H1 (cell line): ENCODE data around the gene ITPKA. TPM values are rescaled to one million over a fixed set of nuclear protein-coding genes. Genes with fewer than 3 reads are reported as not detected.

Source experiments
- CBX8 ChIP-seq: fragments of 300-800, 300-1000 bp; sonication (generic); IDR thresholded peaks from 2 replicates; pipeline ENCODE4 v1.7.1; 2016; ENCODE audit warnings: low read depth, low read length, borderline replicate concordance
- SIX5 ChIP-seq: IDR thresholded peaks from 2 replicates; pipeline ENCODE4 v1.6.1; 2011; ENCODE audit warnings: mild to moderate bottlenecking, low read depth, low read length
- polyA plus RNA-seq, 7 experiments: library from polyadenylated mRNA; depleted of rRNA in 3 of 7; stranded (reverse) in 5 of 7; unstranded in 2 of 7; fragments of >200 nt in 5 of 7; fragments of 200-250 nt in 2 of 7; gene quantifications; 1 replicate in 5 of 7; 2 replicates in 1 of 7; 4 replicates in 1 of 7; pipeline versions ENCODE4 v1.2.1 to v1.2.3, GENCODE V29; 2011 to 2013; ENCODE audit warnings: missing spikeins in 2 of 7, mixed read lengths in 2 of 7
- total RNA-seq: library from RNA; stranded (reverse); fragmentation: NEBNext Ultra II Directional; extraction: Animal tissue kit (Norgen Biotek cat#: 25700); gene quantifications from 2 replicates; pipeline ENCODE4 v1.2.1, GENCODE V29; 2021

The ITPKA gene
- total and polyA plus RNA-seq, 2 of the 8 experiments (the other 6 are each of a cell fraction or from before 2014, with no cell fraction given): 0.39 to 0.99 TPM

DNA sequence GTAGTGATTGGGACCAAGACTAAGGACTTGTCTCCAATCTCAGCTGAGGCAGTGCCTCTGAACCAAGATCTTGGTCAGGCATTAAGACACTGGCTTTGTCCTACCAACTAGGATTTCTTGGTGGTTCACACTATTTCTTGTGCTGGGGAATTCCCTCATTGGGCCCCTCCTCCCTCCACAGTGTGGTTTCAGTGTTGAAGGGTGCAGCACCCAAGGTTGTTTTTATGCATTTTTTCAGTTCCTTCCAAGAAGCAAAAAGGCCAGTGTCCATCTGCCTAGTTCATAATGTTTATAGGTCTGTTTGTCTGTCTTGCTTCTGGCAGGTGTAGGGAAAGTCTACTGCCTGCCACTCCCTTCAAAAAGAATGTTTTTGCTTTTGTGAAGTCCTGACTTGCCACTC, 10.6 kb upstream of the ITPKA start (continued):
- TF ChIP-seq CBX8: no peak
- no peak for TF ChIP-seq SIX5
